ENCODE data around the gene SLC17A7. TPM values are rescaled to one million over a fixed set of nuclear protein-coding genes. Genes with fewer than 3 reads are reported as not detected.

Gene SLC17A7
- total RNA-seq, 1 donor from 2014 or later = 0.16 TPM

DNA sequence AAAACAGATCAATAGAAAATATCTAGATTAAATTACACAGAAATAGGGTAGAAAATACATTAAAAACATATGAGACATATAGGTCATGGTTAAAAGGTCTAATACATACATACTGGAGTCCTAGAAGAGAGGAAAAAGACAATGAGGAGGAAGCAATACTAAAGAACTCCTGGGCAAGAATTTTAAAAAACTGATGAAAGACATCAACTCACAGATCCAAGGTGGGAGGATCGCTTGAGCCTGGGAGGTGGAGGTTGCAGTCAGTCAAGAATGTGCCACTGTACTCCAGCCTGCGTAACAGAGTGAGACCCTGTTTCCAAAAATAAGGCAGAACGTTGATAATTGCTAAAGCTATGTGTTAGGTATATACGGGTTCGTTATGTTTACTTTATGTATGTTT, 58.7 kb downstream of the SLC17A7 start:
- H3K4me3 Mint-ChIP-seq = no peak overlapping the region
- peaks cover 13% of the 10 kb centered on the region for H3K27me3 Mint-ChIP-seq (ENCODE audit: insufficient read depth)
- DNase-seq (ENCODE audit: low spot score) = no peak
- intact Hi-C loops (cut with micrococcal nuclease) = no loop called here
- no peak overlapping the region for H3K27ac Mint-ChIP-seq
- no peaks in the 10 kb centered on the region for H3K36me3 Mint-ChIP-seq (ENCODE audit: low read depth)
- H3K4me1 Mint-ChIP-seq (ENCODE audit: low read depth) = no peaks in the 10 kb centered on the region
- peaks cover 10% of the 10 kb centered on the region for H3K9me3 Mint-ChIP-seq

DNA sequence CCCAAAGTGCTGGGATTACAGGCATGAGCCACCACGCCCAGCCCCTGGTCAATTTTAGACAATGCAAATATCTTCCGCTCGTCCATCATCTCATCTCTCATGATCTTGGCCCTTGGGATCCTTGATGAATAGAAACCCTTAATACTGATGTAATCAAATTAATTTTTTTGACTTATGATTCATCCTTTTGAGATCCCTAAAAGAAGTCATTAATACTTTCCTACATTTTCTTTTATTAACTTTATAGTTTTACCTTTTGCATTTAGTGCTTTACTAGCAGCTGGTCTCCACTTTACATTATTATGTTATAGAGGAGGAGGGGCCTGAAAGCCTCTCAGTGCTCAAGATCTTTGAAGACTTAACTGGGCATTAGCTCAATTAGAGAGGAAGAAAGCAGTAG, 60.9 kb downstream of the SLC17A7 start:
- Mint-ChIP-seq H3K27ac (no peak overlapping the region), H3K9me3 (peaks cover 10% of the 10 kb centered on the region), H3K36me3 (ENCODE audit: low read depth) (no peaks in the 10 kb centered on the region), H3K27me3 (ENCODE audit: insufficient read depth) (peaks cover 13% of the 10 kb centered on the region), H3K4me1 (ENCODE audit: low read depth) (no peaks in the 10 kb centered on the region), H3K4me3 (no peak overlapping the region)
- DNase-seq (ENCODE audit: low spot score) = no peak
- intact Hi-C loops (cut with micrococcal nuclease) = no loop called here

Other genes starting within 250 kb of the SLC17A7 start
- 0.44 and 1.5 TPM in 2 replicates for gene SLC6A16, start 116.3 kb downstream of the SLC17A7 start, total RNA-seq
- gene CD37, start 106.1 kb downstream of the SLC17A7 start, total RNA-seq = 129 and 138 TPM in 2 replicates
- gene TEAD2, start 79.1 kb downstream of the SLC17A7 start, total RNA-seq = not detected in 2 replicates
- not detected in 2 replicates for gene DKKL1, start 77.7 kb downstream of the SLC17A7 start, total RNA-seq
- 0.15 TPM in 1 of 2 replicates, not detected in the other for gene KASH5, start 53.3 kb downstream of the SLC17A7 start, total RNA-seq
- not detected in 2 replicates for gene PTH2, start 18.1 kb downstream of the SLC17A7 start, total RNA-seq
- gene GFY, start 16.1 kb downstream of the SLC17A7 start, total RNA-seq = not detected in 2 replicates
- 124 and 126 TPM in 2 replicates for gene PIH1D1, start 10.3 kb upstream of the SLC17A7 start, total RNA-seq
- 23.1 and 24.5 TPM in 2 replicates for gene ALDH16A1, start 11.7 kb upstream of the SLC17A7 start, total RNA-seq
- gene FLT3LG, start 32.7 kb upstream of the SLC17A7 start, total RNA-seq = 58.4 and 65.4 TPM in 2 replicates
- 2,876 and 2,988 TPM in 2 replicates for gene RPL13A, start 46.1 kb upstream of the SLC17A7 start, total RNA-seq
- gene RPS11, start 54.9 kb upstream of the SLC17A7 start, total RNA-seq = 1,890 and 1,927 TPM in 2 replicates
- gene FCGRT, start 71.1 kb upstream of the SLC17A7 start, total RNA-seq = 0.88 and 1.1 TPM in 2 replicates
- gene RCN3, start 86.5 kb upstream of the SLC17A7 start, total RNA-seq = 2.0 and 2.1 TPM in 2 replicates
- gene NOSIP, start 139.0 kb upstream of the SLC17A7 start, total RNA-seq = 72.1 and 77.5 TPM in 2 replicates
- gene PRRG2, start 139.8 kb upstream of the SLC17A7 start, total RNA-seq = 0.59 and 1.2 TPM in 2 replicates
- 32.3 and 34.2 TPM in 2 replicates for gene PRR12, start 149.7 kb upstream of the SLC17A7 start, total RNA-seq
- gene RRAS, start 198.6 kb upstream of the SLC17A7 start, total RNA-seq = 4.4 and 4.7 TPM in 2 replicates
- 75.4 and 79.7 TPM in 2 replicates for gene SCAF1, start 200.7 kb upstream of the SLC17A7 start, total RNA-seq
- gene IRF3, start 224.3 kb upstream of the SLC17A7 start, total RNA-seq = 149 and 156 TPM in 2 replicates
- gene BCL2L12, start 224.4 kb upstream of the SLC17A7 start, total RNA-seq = 72.2 and 73.7 TPM in 2 replicates
- gene PRMT1, start 235.7 kb upstream of the SLC17A7 start, total RNA-seq = 450 and 462 TPM in 2 replicates
- gene ADM5, start 248.1 kb upstream of the SLC17A7 start, total RNA-seq = 6.0 and 6.9 TPM in 2 replicates
- 3.1 and 3.9 TPM in 2 replicates for gene CPT1C, start 249.6 kb upstream of the SLC17A7 start, total RNA-seq

All from activated T-helper 1 cell treated with anti-CD3 and anti-CD28 coated beads, Interleukin-12 subunit alpha, Interleukin-12 subunit beta, Interleukin-2, Interleukin-4 antibody, amounts not matched to agents 30 ng/mL and 10 ng/mL and 1 ng/mL, durations not matched to agents 14 hours and 24 hours and 36 hours (primary cell).